WI38 (cell line): ENCODE data around the gene LYPD6B.

ENCODE experiments used
- H3K4me3 ChIP-seq: 2 replicates; pipeline ENCODE4 v1.5.1; 2011; ENCODE audit warnings: low read depth, mild to moderate bottlenecking, control low read depth, low read length
- CTCF ChIP-seq: IDR thresholded peaks from 2 replicates; pipeline ENCODE4 v1.5.1; 2012; ENCODE audit warnings: low read depth, mild to moderate bottlenecking, control low read depth, low read length

LYPD6B gene

GRCh38 chr2:149221898-149222297 lies 183.4 kb downstream of the LYPD6B start:
- TF ChIP-seq CTCF = no peak

DNA sequence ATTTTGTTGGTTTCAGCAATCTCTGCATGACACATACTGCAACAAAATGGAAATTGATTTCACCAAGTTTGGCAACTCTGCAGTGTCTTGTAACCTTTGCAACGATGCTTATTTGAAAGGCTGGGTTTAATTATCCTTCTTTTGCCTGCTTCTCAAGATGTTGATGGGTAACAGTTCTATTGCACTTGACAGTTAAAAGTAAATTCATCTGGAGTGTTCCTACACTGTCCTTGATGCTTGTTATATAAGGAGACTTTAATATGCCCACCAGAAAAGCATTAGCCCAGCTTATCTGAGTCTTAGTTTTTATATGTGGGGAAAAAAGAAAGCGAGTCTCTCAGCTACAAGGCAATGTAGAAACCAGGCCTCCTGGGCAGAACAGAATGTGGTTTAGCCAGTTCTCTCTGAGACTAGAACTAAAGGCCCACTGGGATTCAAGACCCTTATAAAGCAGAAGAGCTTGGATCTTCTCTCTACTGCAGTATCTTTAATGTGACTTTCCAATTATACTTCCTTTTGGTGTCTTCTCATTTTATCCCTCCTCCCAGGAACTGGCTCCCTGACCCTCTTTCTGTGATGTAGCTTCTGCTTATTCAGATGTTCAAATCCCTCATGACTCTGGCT lies 185.1 kb downstream of the LYPD6B start:
- no peak overlapping the region for H3K4me3 ChIP-seq
- no peak for TF ChIP-seq CTCF

More at GRCh38 chr2:149221898-149222297, 183.4 kb downstream of the LYPD6B start:
- H3K4me3 ChIP-seq = no peak overlapping the region

GRCh38 chr2:149224543-149224942 lies 186.0 kb downstream of the LYPD6B start:
- no peak for TF ChIP-seq CTCF
- no peak overlapping the region for H3K4me3 ChIP-seq

- no peak overlapping the region for H3K4me3 ChIP-seq
- no peak for TF ChIP-seq CTCF
Measured at GRCh38 chr2:149225446-149225845, 186.9 kb downstream of the LYPD6B start.

GRCh38 chr2:149226790-149227189 lies 188.3 kb downstream of the LYPD6B start:
- no peak overlapping the region for H3K4me3 ChIP-seq
- no peak for TF ChIP-seq CTCF

GRCh38 chr2:149235816-149236375 lies 197.4 kb downstream of the LYPD6B start:
- no peak for TF ChIP-seq CTCF

GRCh38 chr2:149236410-149236809 lies 197.9 kb downstream of the LYPD6B start:
- TF ChIP-seq CTCF = no peak
- no peak overlapping the region for H3K4me3 ChIP-seq

More at GRCh38 chr2:149235816-149236375, 197.4 kb downstream of the LYPD6B start:
- no peak overlapping the region for H3K4me3 ChIP-seq
